ENCODE measurements around the gene TUBGCP4.
"Not testable (repeated sequence)": the region's sequence is repeated elsewhere in the genome, so short reads cannot be mapped to it uniquely, and the experiment has no call there.

Gene TUBGCP4

DNA sequence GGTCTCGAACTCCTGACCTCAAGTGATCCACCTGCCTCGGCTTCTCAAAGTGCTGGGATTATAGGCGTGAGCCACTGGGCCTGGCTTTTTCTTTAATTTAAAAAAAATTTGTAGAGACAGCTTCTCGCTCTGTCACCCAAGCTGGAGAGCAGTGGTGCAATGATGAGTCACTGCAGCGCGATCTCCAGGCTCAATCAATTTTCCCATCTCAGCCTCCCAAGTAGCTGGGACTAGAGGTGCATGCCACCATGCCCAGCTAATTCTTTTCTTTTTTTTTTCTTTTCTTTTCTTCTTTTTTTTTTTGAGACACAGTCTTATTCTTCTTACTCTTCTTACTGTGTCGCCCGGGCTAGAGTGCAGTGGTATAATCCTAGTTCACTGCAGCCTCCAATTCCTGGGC lies 19.8 kb downstream of the TUBGCP4 start:
- TF ChIP-seq, protein P1, sequence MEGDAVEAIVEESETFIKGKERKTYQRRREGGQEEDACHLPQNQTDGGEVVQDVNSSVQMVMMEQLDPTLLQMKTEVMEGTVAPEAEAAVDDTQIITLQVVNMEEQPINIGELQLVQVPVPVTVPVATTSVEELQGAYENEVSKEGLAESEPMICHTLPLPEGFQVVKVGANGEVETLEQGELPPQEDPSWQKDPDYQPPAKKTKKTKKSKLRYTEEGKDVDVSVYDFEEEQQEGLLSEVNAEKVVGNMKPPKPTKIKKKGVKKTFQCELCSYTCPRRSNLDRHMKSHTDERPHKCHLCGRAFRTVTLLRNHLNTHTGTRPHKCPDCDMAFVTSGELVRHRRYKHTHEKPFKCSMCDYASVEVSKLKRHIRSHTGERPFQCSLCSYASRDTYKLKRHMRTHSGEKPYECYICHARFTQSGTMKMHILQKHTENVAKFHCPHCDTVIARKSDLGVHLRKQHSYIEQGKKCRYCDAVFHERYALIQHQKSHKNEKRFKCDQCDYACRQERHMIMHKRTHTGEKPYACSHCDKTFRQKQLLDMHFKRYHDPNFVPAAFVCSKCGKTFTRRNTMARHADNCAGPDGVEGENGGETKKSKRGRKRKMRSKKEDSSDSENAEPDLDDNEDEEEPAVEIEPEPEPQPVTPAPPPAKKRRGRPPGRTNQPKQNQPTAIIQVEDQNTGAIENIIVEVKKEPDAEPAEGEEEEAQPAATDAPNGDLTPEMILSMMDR (conservative IDR thresholded peaks at IDR 0.05; ENCODE audit: low read depth, low read length): no peak
- H3K27me3 ChIP-seq (ENCODE audit: insufficient read depth, low read depth): no peaks in the 10 kb centered on the region
- H3K79me2 ChIP-seq (ENCODE audit: insufficient read depth, low read depth): no peaks in the 10 kb centered on the region
- H3K4me1 ChIP-seq (ENCODE audit: low read depth, poor library complexity, severe bottlenecking): no peaks in the 10 kb centered on the region
- no peaks in the 10 kb centered on the region for H4K20me1 ChIP-seq (ENCODE audit: insufficient read depth)
- no peak overlapping the region for H3K9ac ChIP-seq
- H3K4me3 ChIP-seq (IDR thresholded peaks at IDR 0.05; ENCODE audit: insufficient read depth, low read depth, low read length): no peak overlapping the region
- H3K4me2 ChIP-seq: no peak overlapping the region
- H2AFZ ChIP-seq (ENCODE audit: low read depth): no peak overlapping the region
- H3K27ac ChIP-seq: no peak overlapping the region
- 0 out of 2 replicates have a peak, but pooled peaks cover 4% of the 10 kb centered on the region for H3K36me3 ChIP-seq (ENCODE audit: insufficient read depth)

DNA sequence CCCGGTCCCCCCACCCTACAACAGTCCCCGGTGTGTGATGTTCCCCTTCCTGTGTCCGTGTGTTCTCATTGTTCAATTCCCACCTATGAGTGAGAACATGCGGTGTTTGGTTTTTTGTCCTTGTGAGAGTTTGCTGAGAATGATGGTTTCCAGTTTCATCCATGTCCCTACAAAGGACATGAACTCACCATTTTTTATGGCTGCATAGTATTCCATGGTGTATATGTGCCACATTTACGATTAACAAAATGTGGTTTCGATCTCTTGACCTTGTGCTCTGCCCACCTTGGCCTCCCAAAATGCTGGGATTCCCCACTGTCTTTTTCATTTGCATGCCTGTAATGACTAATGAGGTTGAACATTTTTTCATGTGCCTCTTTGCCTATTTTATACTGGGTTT lies 22.7 kb downstream of the TUBGCP4 start:
- not testable (repeated sequence) for H3K4me3 ChIP-seq (IDR thresholded peaks at IDR 0.05; ENCODE audit: insufficient read depth, low read depth, low read length); H3K27me3 ChIP-seq (ENCODE audit: insufficient read depth, low read depth); H3K79me2 ChIP-seq (ENCODE audit: insufficient read depth, low read depth); H2AFZ ChIP-seq (ENCODE audit: low read depth); H3K4me1 ChIP-seq (ENCODE audit: low read depth, poor library complexity, severe bottlenecking); H3K36me3 ChIP-seq (ENCODE audit: insufficient read depth); H4K20me1 ChIP-seq (ENCODE audit: insufficient read depth); H3K27ac ChIP-seq; H3K4me2 ChIP-seq; H3K9ac ChIP-seq

DNA sequence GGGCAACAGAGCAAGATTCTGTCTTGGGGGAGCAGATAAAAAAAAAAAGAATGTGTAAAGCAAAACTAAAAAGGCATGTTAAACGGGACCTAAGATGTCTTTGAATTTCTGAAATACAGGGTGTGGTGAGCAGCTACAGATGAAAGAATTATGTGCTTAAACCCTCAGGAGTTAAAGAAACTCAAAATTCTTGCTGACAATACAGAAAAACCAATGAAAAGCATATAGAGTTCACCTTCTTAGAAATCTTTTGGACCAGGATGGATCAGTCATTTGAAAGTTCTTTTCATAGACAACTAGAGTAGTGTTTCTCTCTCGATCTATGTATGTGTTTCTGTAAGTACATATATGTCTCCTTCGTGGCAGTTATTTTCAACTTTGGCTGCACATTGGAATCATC lies 31.4 kb downstream of the TUBGCP4 start:
- Histone ChIP-seq H3K27ac (no peak overlapping the region), H3K27me3 (ENCODE audit: insufficient read depth, low read depth) (no peaks in the 10 kb centered on the region), H3K4me3 (IDR thresholded peaks at IDR 0.05; ENCODE audit: insufficient read depth, low read depth, low read length) (no peak overlapping the region), H3K9ac (no peak overlapping the region), H2AFZ (ENCODE audit: low read depth) (no peak overlapping the region), H3K36me3 (ENCODE audit: insufficient read depth) (no peaks in the 10 kb centered on the region; the same call in 1 of the 2 replicates), H3K4me1 (ENCODE audit: low read depth, poor library complexity, severe bottlenecking) (no peaks in the 10 kb centered on the region), H3K4me2 (no peak overlapping the region), H3K79me2 (ENCODE audit: insufficient read depth, low read depth) (no peaks in the 10 kb centered on the region), H4K20me1 (ENCODE audit: insufficient read depth) (no peaks in the 10 kb centered on the region)
- TF ChIP-seq, protein P1 (conservative IDR thresholded peaks at IDR 0.05; ENCODE audit: low read depth, low read length): no peak

DNA sequence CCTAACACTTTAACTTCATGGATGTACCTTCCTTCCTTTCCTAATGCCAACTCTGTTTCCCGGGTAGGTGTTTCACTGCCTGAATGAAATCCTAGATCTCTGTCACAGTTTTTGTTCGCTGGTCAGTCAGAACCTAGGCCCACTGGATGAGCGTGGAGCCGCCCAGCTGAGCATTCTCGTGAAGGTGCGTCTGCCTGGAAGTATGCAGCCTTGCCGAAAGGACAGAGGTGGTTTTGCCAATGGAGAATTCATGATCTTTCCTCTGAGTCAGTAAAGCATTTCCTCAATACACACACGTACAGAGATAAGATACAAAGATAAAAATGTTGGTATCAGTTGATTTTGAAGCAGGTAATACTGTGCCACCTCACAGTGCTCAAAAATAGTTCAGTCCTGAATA lies 32.7 kb downstream of the TUBGCP4 start:
- TF ChIP-seq, protein P1 (conservative IDR thresholded peaks at IDR 0.05; ENCODE audit: low read depth, low read length): no peak
- Histone ChIP-seq H3K4me1 (ENCODE audit: low read depth, poor library complexity, severe bottlenecking) (no peaks in the 10 kb centered on the region), H3K4me2 (no peak overlapping the region), H3K4me3 (IDR thresholded peaks at IDR 0.05; ENCODE audit: insufficient read depth, low read depth, low read length) (no peak overlapping the region), H4K20me1 (ENCODE audit: insufficient read depth) (no peaks in the 10 kb centered on the region), H3K79me2 (ENCODE audit: insufficient read depth, low read depth) (no peaks in the 10 kb centered on the region), H3K27me3 (ENCODE audit: insufficient read depth, low read depth) (no peaks in the 10 kb centered on the region), H2AFZ (ENCODE audit: low read depth) (no peak overlapping the region), H3K36me3 (ENCODE audit: insufficient read depth) (no peaks in the 10 kb centered on the region; the same call in 1 of the 2 replicates), H3K27ac (no peak overlapping the region), H3K9ac (no peak overlapping the region)

DNA sequence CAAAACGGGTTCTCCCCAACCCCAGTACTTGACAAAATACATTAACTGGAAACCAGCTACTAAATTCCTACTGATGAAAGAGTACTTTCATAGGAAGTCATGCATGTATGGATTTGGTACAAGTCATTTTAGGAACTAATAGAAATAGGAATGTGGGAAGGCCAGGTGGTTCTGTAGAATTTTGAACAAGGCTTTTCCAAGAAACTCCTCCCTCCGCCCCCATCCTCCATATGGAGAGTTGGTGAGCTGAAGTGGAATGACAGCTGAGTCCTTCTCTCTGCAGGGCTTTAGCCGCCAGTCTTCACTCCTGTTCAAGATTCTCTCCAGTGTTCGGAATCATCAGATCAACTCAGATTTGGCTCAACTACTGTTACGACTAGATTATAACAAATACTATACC lies 33.2 kb downstream of the TUBGCP4 start:
- Histone ChIP-seq H3K4me3 (IDR thresholded peaks at IDR 0.05; ENCODE audit: insufficient read depth, low read depth, low read length) (no peak overlapping the region), H3K79me2 (ENCODE audit: insufficient read depth, low read depth) (no peaks in the 10 kb centered on the region), H3K36me3 (ENCODE audit: insufficient read depth) (no peaks in the 10 kb centered on the region; the same call in 1 of the 2 replicates), H3K27me3 (ENCODE audit: insufficient read depth, low read depth) (no peaks in the 10 kb centered on the region), H4K20me1 (ENCODE audit: insufficient read depth) (no peaks in the 10 kb centered on the region), H3K9ac (no peak overlapping the region), H3K4me2 (no peak overlapping the region), H2AFZ (ENCODE audit: low read depth) (no peak overlapping the region), H3K4me1 (ENCODE audit: low read depth, poor library complexity, severe bottlenecking) (no peaks in the 10 kb centered on the region), H3K27ac (no peak overlapping the region)
- TF ChIP-seq, protein P1 (conservative IDR thresholded peaks at IDR 0.05; ENCODE audit: low read depth, low read length): no peak

Measured in KMS-11 (cell line).